ENCODE measurements around the gene KRTAP10-3.

DNA sequence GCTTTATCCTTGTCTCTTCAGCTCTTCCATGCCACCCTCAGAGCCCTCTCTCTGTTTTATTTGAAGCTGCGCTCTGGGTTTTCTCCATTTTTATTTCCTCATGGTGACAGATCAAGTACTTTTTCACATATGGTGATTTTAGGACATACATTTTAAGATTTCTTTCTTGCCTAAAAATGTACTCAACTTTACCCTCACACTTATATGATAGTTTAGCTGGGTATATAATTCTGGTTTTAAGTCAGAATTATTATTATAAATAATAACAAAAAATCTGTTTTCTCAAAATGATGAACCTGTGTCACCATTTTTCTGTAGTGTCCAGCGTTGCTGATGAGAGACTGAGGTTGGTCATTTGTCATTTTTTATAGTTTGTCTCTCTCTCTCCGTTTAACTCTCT is 22.6 kb upstream of the KRTAP10-3 start:
- TF ChIP-seq, protein P1, sequence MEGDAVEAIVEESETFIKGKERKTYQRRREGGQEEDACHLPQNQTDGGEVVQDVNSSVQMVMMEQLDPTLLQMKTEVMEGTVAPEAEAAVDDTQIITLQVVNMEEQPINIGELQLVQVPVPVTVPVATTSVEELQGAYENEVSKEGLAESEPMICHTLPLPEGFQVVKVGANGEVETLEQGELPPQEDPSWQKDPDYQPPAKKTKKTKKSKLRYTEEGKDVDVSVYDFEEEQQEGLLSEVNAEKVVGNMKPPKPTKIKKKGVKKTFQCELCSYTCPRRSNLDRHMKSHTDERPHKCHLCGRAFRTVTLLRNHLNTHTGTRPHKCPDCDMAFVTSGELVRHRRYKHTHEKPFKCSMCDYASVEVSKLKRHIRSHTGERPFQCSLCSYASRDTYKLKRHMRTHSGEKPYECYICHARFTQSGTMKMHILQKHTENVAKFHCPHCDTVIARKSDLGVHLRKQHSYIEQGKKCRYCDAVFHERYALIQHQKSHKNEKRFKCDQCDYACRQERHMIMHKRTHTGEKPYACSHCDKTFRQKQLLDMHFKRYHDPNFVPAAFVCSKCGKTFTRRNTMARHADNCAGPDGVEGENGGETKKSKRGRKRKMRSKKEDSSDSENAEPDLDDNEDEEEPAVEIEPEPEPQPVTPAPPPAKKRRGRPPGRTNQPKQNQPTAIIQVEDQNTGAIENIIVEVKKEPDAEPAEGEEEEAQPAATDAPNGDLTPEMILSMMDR (IDR thresholded peaks at IDR 0.05; ENCODE audit: extremely low read depth in 1 of 2, insufficient read depth in 1 of 2, low read depth in 1 of 2, low read length in 2 of 2) = no peak
- TF ChIP-seq, protein P2, sequence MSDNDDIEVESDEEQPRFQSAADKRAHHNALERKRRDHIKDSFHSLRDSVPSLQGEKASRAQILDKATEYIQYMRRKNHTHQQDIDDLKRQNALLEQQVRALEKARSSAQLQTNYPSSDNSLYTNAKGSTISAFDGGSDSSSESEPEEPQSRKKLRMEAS (IDR thresholded peaks at IDR 0.05; ENCODE audit: insufficient read depth, insufficient read length) = no peak
- TF ChIP-seq POLR2A (IDR thresholded peaks at IDR 0.05; ENCODE audit: low read depth, low read length) = no peak
- no peak for TF ChIP-seq JUN (IDR thresholded peaks at IDR 0.05; ENCODE audit: borderline replicate concordance, insufficient read depth, insufficient read length, low read depth)
- no peak for TF ChIP-seq POLR2AphosphoS5 (IDR thresholded peaks at IDR 0.05; ENCODE audit: insufficient read depth, low read depth, low read length)
- no peak for TF ChIP-seq MYC (IDR thresholded peaks at IDR 0.05; ENCODE audit: low read depth, low read length)
